GM18498 (cell line): Measurements from ENCODE around the gene PTPRN2.
"Not testable (repeated sequence)": the region's sequence is repeated elsewhere in the genome, so short reads cannot be mapped to it uniquely, and the experiment has no call there.

ENCODE experiments used
- ATAC-seq: cut with Tn5 transposase; IDR thresholded peaks from one replicate; pipeline ENCODE4 v1.9.1; 2021; ENCODE audit warnings: mild to moderate bottlenecking, moderate library complexity; ENCODE audit not compliant: unreplicated experiment

PTPRN2 gene

GRCh38 chr7:157930441-157930840 is 657.2 kb downstream of the PTPRN2 start:
- no peak for ATAC-seq

GRCh38 chr7:157929671-157930070 is 658.0 kb downstream of the PTPRN2 start:
- ATAC-seq: no peak

DNA sequence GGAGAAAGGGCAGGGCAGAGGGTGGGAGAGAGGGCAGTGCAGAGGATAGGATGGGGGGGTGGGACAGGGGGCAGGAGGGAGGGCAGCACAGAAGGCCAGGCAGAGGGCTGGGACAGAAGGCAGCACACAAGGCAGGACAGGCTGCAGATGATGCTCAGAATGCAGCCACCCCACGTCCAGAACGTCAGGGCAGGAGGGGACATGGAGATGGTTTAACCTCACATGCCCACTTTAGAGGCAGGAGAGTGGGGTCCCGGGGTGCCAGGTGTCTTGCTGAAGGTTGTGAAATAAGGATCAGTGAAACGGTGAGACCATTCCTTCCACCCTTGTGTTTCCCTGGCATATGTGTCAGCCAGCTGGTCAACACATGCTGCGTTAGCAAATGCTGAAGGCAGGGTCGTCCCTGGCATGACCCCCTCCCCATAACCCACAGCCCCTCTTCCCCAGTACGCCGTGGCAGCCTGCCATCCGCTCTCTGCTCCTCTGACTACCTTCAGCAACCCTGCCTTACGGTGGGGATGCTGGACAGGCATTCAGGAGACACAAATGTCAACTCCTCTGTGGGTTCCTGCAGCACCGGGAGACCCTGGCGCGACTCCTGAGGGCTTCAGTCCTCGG is 658.7 kb downstream of the PTPRN2 start:
- ATAC-seq: no peak

- no peak for ATAC-seq
Measured at GRCh38 chr7:157928171-157928794, 659.3 kb downstream of the PTPRN2 start.

- no peak for ATAC-seq
Measured at GRCh38 chr7:157927313-157927925, 660.2 kb downstream of the PTPRN2 start.

DNA sequence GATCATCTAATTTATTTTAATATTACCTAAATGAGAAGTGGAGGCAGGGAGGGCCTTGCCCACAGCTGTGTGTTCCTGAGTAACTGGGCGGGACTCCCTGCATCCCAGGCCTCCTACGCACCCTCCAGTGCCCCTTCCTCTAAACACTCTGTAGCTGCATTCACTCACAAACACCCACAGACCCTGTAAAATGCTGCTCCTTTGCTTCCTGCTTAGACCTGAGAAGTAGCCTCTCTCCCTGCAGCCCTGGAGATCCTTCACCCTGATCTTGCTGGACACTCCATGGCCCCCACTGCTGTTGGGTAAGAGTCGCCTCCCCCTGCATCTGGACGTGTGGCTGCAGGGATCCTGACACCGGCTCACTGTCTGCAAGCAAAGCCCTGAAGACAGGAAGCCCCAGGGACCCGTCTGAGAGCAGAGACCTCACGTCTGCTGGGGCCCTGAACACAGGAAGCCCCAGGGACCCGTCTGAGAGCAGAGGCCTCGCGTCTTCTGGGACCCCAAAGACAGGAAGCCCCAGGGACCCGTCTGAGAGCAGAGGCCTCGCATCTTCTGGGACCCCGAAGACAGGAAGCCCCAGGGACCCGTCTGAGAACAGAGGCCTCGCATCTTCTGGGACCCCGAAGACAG is 661.0 kb downstream of the PTPRN2 start:
- ATAC-seq: no peak

DNA sequence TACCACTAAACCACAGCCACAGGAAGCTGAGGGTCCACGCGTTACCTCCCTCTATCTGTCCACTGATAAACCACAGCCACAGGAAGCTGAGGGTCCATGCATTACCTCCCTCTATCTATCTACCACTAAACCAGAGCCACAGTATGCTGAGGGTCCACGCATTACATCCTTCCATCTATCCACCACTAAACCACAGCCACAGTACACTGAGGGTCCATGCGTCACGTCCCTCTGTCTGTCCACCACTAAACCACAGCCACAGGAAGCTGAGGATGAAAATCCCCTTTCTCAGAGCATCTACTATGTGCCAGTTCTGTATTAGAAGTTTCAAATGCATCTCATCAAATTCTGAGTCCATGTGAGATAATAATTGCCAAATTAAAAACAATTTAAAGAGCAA is 661.5 kb downstream of the PTPRN2 start:
- ATAC-seq: no peak

- no peak for ATAC-seq
Measured at GRCh38 chr7:157925383-157925875, 662.2 kb downstream of the PTPRN2 start.

DNA sequence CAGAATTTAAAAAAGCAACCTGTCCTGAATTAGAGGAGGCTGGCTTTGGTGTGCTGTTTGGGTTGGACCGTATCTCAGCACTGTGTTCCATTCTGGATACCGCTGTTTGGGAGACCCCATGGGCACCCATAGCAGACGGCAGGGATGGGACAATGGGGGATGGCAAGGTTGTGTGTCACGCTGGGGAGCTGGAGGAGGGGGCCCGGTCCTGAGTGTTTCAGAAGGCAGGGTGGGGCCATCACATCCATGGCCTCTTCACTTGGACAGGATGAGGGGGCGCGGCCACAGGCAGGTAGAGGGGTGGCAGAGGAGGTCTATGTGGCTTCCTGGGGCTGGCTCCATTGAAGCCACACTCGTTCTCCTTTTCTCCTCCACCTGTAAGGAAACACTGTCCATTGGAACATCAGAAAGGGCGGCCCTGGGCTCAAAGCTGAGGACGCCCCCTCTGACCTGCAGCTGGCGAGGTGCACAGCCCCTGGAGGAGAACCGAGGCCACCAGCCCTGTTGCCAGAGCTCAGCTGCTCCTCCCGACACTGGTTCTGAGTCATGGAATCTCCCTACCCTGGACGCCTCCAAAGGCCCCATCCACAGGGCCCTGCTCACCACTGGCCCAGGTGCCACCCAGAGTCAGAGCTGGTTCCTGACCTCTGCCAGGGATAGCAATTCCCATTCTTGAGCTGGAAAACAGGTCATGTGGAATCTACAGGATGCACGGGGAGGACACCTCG is 663.6 kb downstream of the PTPRN2 start:
- no peak for ATAC-seq

DNA sequence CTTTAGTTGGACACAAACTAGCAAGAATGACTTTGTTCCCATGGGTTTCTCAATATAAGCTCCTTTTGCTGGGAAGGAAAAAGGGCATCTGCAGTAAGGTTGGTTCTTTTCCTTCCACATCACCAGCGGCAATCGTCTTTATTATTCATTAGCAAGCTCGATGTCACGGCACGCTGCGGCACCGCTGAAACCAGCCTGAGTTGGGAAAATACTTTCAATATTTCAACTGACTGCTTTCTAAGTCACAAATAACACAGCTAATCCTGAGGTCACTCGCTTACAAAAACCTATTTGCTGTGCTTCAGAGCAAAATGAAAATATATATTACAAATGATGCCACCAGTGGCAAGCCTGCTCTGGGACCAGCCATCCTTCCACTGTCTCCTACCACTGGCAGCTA is 665.0 kb downstream of the PTPRN2 start:
- no peak for ATAC-seq

DNA sequence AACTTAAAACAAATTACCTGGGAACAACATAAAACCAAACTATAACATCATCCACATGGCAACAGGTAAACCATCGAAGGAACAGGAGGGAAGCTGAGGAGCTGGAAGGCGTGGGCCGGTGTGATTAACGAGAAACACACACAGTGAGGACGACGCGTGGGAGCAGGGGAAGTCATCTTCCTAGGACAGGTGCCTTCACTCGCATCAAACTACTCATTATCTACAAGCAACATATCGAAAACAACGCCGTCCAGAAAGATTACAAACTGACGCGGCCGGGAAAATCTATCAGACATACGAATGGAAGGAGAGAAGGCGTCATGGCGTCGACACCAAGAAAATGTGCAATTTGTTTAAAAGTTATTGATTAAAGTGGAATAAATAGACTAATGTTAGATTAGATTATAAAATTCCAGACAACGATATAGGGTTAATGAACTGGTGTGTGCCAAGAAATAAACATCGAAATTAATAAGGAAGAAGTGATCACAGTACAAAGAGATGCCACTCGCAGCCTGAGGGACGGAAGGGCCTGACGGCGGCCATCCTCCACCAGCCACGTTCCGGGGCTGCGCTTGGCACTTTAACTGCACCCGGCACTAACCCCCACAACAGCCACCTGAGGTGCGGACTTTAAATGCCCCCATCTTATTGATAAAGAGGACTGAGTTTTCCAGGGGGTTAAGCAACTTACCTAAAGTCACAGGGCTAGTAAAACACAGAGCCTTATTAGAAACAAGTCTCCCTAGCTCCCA is 669.1 kb downstream of the PTPRN2 start:
- ATAC-seq: no peak

DNA sequence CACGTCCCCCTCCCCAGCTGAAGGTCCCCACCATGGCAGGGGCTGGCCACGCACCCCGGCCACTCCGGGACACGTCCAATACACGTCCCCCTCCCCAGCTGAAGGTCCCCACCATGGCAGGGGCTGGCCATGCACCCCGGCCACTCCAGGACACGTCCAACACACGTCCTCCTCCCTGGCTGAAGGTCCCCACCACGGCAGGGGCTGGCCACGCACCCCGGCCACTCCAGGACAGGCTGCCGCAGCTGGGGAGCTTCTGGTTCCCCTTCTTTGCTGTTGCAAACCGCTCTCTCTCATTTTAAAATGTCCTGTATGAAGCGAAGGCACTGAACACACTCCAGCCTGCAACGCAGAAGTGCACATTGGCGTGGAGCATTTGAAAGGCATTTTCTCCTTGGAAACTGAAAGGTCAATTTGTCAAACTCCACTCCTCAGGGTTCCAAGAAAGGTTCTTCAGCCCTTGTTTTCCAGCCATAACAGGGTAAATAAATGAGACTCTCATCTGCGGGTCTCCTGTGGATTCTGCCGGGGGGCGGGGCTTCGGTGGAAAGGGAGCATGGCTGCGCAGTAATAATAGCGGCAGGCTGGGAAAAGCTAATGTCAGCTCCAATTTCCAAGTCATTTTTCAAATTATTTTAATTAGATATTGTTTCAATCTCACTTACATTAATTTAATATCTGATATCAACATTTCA is 670.5 kb downstream of the PTPRN2 start:
- no peak for ATAC-seq

- ATAC-seq: no peak
Measured at GRCh38 chr7:157910446-157910845, 677.2 kb downstream of the PTPRN2 start.

GRCh38 chr7:157910045-157910444 is 677.6 kb downstream of the PTPRN2 start:
- not testable (repeated sequence) for ATAC-seq

GRCh38 chr7:157909370-157909769 is 678.3 kb downstream of the PTPRN2 start:
- no peak for ATAC-seq

GRCh38 chr7:157908006-157908782 is 679.4 kb downstream of the PTPRN2 start:
- ATAC-seq: no peak

DNA sequence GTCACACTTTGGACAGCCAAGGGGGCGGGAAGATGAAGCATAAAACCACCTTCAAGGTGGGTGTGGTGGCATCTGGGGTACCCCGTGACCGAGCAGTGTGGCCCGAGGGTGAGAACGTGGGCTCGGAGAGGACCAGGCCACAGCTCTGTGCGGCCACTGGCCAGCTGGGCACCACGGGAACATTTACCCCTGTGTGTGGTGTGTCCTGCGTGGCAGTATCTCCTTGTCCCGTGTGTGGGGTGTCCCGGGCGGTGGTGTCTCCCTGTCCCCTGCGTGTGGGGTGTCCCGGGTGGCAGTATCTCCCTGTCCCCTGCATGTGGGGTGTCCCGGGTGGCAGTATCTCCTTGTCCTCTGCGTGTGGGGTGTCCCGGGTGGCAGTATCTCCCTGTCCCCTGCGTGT is 680.5 kb downstream of the PTPRN2 start:
- ATAC-seq: no peak

- ATAC-seq: no peak
Measured at GRCh38 chr7:157906583-157906982, 681.0 kb downstream of the PTPRN2 start.
